Heart right ventricle (tissue), 16 donors: ENCODE results near the gene OR13A1. TPM values are rescaled to one million over a fixed set of nuclear protein-coding genes. Genes with fewer than 3 reads are reported as not detected.
"Not testable (repeated sequence)": the region's sequence is repeated elsewhere in the genome, so short reads cannot be mapped to it uniquely, and the experiment has no call there.

ENCODE experiments used
- ATAC-seq, 8 donors: fragments of 200-7000 bp; cut with Tn5 transposase; one replicate each; pipeline ENCODE4 v1.9.1; 2020; ENCODE audit warnings: mild to moderate bottlenecking in 8 of 8, moderate library complexity in 8 of 8, moderate number of reproducible peaks in 1 of 8
- DNase-seq, 2 donors: peaks; one replicate each; pipeline ENCODE4 v3.0.0-alpha.2; 2020
- H3K27ac ChIP-seq, 10 donors: fragments of 200-600 bp; sonication (generic) in 2 of 10; one replicate each; pipeline versions ENCODE4 v1.5.0 to v1.8.0; 2020 to 2022; ENCODE audit warnings: mild to moderate bottlenecking in 3 of 10
- H3K27me3 ChIP-seq, 7 donors: fragments of 200-600 bp; one replicate each; pipeline ENCODE4 v1.8.0; 2021 to 2022; ENCODE audit warnings: mild to moderate bottlenecking in 2 of 7
- H3K36me3 ChIP-seq, 9 donors: fragments of 200-600 bp; sonication (generic) in 1 of 9; one replicate each; pipeline versions ENCODE4 v1.5.0 to v1.8.0; 2020 to 2022; ENCODE audit warnings: mild to moderate bottlenecking in 2 of 9
- H3K4me1 ChIP-seq, 9 donors: fragments of 200-600 bp; sonication (generic) in 1 of 9; one replicate each; pipeline versions ENCODE4 v1.5.0 to v1.8.0; 2020 to 2022; ENCODE audit warnings: mild to moderate bottlenecking in 4 of 9
- H3K4me3 ChIP-seq, 10 donors: fragments of 200-600 bp; sonication (generic) in 2 of 10; one replicate each; pipeline versions ENCODE4 v1.5.0 to v1.8.0; 2020 to 2022; ENCODE audit warnings: mild to moderate bottlenecking in 7 of 10, moderate library complexity in 2 of 10
- H3K9me3 ChIP-seq, 11 donors: fragments of 200-600 bp in 10 of 11; sonication (generic) in 2 of 11; one replicate each; pipeline versions ENCODE4 v1.5.0 to v1.8.0; 2013 to 2022; ENCODE audit warnings: mild to moderate bottlenecking in 2 of 11, control low read depth in 1 of 11, moderate library complexity in 1 of 11
- CTCF ChIP-seq, 9 donors: fragments of 200-600 bp; sonication (generic) in 2 of 9; IDR thresholded peaks; one replicate each; pipeline versions ENCODE4 v1.5.0 to v1.8.0; 2021 to 2022; ENCODE audit warnings: antibody characterized with exemption in 9 of 9, mild to moderate bottlenecking in 5 of 9, moderate library complexity in 1 of 9
- WGBS, 2 donors: extraction: QIAGEN DNeasy Blood & Tissue Kit; methylation state at CpG; one replicate each; pipeline ENCODE4 v1.1.7; 2013; ENCODE audit warnings: inconsistent platforms in 1 of 2; 5-methylcytosine and 5-hydroxymethylcytosine counted together
- intact Hi-C, 10 donors: fragments of 100-400 bp; cut with DNase I; formaldehyde crosslinking; loops; one replicate each; pipeline versions ENCODE4 v1.11.1 to v1.14.2; 2022
- polyA plus RNA-seq, 2 donors: library from polyadenylated mRNA; stranded (reverse); fragments of 200-250 nt; gene quantifications; one replicate each; pipeline ENCODE4 v1.2.3, GENCODE V29; 2013
- total RNA-seq, 10 donors: library from RNA; stranded (reverse); fragmentation: NEBNext Ultra II Directional in 3 of 10; extraction: Animal tissue kit (Norgen Biotek cat#: 25700) in 3 of 10; gene quantifications; one replicate each; pipeline versions ENCODE4 v1.2.1 to v1.2.4, GENCODE V29; 2021 to 2023
- donor health status: Arrhythmogenic right ventricular cardiomyopathy.
- donor health status: ischemic (EF 13 %, LVEDD 7.1; RV severe dilation, severe dysfunction).
- donor health status: healthy with polysubstance abuse.
- donor health status: DM: no; HTN: yes; CAD: no.
- donor health status: DM: no; HTN: no; CAD: no.
- donor health status: ischemic (EF 25% LVEDD 6.9; RV normal size, moderate dysfunction).
- donor health status: ischemic (EF 25% LVEDD 5.7; RV mildly dilated, moderate dysfunction).
- donor health status: healthy.
- donor health status: DM: yes; HTN: yes; CAD: no.
- donor health status: Ischemic cardiomyopathy.
- donor health status: ischemic (EF 35%, LVEDD 5.7; RV mildly dilated, moderate dysfunction).
- donor health status: nonischemic (EF 11% LVEDD 7.7; RV severe dilation, severe dysfunction).
- donor health status: DM: yes; HTN: yes; CAD: no.
- donor health status: PGD.
- donor health status: ischemic (EF 29% LVEDD 5.4; RV normal size, mild dysfunction).
- donor health status: nonischemic (EF 23%, LVEDD 6.1; RV moderate dilation, normal function).

The OR13A1 gene
- total and polyA plus RNA-seq, 12 donors, result 0.04 to 0.12 TPM; not detected in 10

- no peak for TF ChIP-seq CTCF (IDR thresholded peaks at IDR 0.05)
- H3K27ac ChIP-seq, result peak overlapping the region in 1 of 10 donors; percentile 34
- ATAC-seq (no peak), DNase-seq (no peak)
- no peak overlapping the region for H3K4me3 ChIP-seq
- H3K36me3 ChIP-seq, result no peaks in the 10 kb centered on the region
- 86 to 88% methylated on average over 1 of the region's 1 CpG for WGBS, 2 donors
- intact Hi-C loops, result no loop called here
- peaks cover 0 to 5% (median 0%) of the 10 kb centered on the region in 11 donors for H3K9me3 ChIP-seq
- peaks cover 0 to 7% (median 0%) of the 10 kb centered on the region in 7 donors for H3K27me3 ChIP-seq
- H3K4me1 ChIP-seq, result peaks cover 0 to 8% (median 0%) of the 10 kb centered on the region in 9 donors
Observed at GRCh38 chr10:45353186-45353585, 37.8 kb upstream of the OR13A1 start.

- H3K27me3 ChIP-seq, DNase-seq, H3K4me1 ChIP-seq, ATAC-seq, H3K4me3 ChIP-seq, intact Hi-C loops, H3K27ac ChIP-seq, H3K36me3 ChIP-seq: not testable (repeated sequence)
- WGBS, 2 donors, result 90 to 95% methylated on average over 26 to 31 of the region's 31 CpGs
- peaks cover 0 to 15% (median 0%) of the 10 kb centered on the region in 11 donors for H3K9me3 ChIP-seq
Observed at GRCh38 chr10:45348196-45348765, 32.9 kb upstream of the OR13A1 start.

GRCh38 chr10:45347464-45347863 is 32.1 kb upstream of the OR13A1 start:
- DNase-seq, ATAC-seq, H3K4me1 ChIP-seq, H3K27me3 ChIP-seq, H3K36me3 ChIP-seq, H3K4me3 ChIP-seq, intact Hi-C loops, H3K27ac ChIP-seq: not testable (repeated sequence)
- 94 to 95% methylated on average over 20 of the region's 20 CpGs for whole genome bisulfite sequencing, 2 donors
- H3K9me3 ChIP-seq, result peaks cover 0 to 15% (median 0%) of the 10 kb centered on the region in 11 donors

GRCh38 chr10:45346652-45347335 is 31.4 kb upstream of the OR13A1 start:
- intact Hi-C loops, H3K4me3 ChIP-seq, DNase-seq, H3K4me1 ChIP-seq, H3K27me3 ChIP-seq, ATAC-seq, H3K36me3 ChIP-seq, H3K27ac ChIP-seq: not testable (repeated sequence)
- peaks cover 0 to 15% (median 0%) of the 10 kb centered on the region in 11 donors for H3K9me3 ChIP-seq
- 87 to 90% methylated on average over 20 to 24 of the region's 24 CpGs for WGBS, 2 donors

- H3K36me3 ChIP-seq, H3K27me3 ChIP-seq, H3K4me1 ChIP-seq, DNase-seq, H3K27ac ChIP-seq, ATAC-seq, intact Hi-C loops, H3K4me3 ChIP-seq: not testable (repeated sequence)
- peaks cover 0 to 11% (median 0%) of the 10 kb centered on the region in 11 donors for H3K9me3 ChIP-seq
- 59 to 72% methylated on average over 4 of the region's 4 CpGs for WGBS, 2 donors
Observed at GRCh38 chr10:45340420-45340819, 25.0 kb upstream of the OR13A1 start.

- H3K36me3 ChIP-seq, result no peaks in the 10 kb centered on the region
- peaks cover 0 to 11% (median 0%) of the 10 kb centered on the region in 11 donors for H3K9me3 ChIP-seq
- no peaks in the 10 kb centered on the region for H3K4me1 ChIP-seq
- no peak overlapping the region for H3K4me3 ChIP-seq
- DNase-seq, result no peak
- ATAC-seq, result no peak
- intact Hi-C loops, result no loop called here
- H3K27me3 ChIP-seq, result peaks cover 0 to under 1% (median 0%) of the 10 kb centered on the region in 7 donors
- H3K27ac ChIP-seq, result no peak overlapping the region
- no peak for TF ChIP-seq CTCF (IDR thresholded peaks at IDR 0.05)
- 96 to 97% methylated on average over 1 of the region's 1 CpG for WGBS, 2 donors
Observed at GRCh38 chr10:45339894-45340293, 24.5 kb upstream of the OR13A1 start.

GRCh38 chr10:45331824-45332223 is 16.4 kb upstream of the OR13A1 start:
- H3K36me3 ChIP-seq, DNase-seq, intact Hi-C loops, H3K4me1 ChIP-seq, ATAC-seq, H3K4me3 ChIP-seq, H3K27ac ChIP-seq: not testable (repeated sequence)
- H3K27me3 ChIP-seq, result peaks cover 0 to 26% (median 10%) of the 10 kb centered on the region in 7 donors
- H3K9me3 ChIP-seq, result peaks cover 0 to 19% (median 3%) of the 10 kb centered on the region in 11 donors
- WGBS, 2 donors, result 94 to 95% methylated on average over 3 of the region's 3 CpGs

- H3K27ac ChIP-seq, DNase-seq, intact Hi-C loops, H3K4me3 ChIP-seq, ATAC-seq, H3K27me3 ChIP-seq, H3K4me1 ChIP-seq, H3K36me3 ChIP-seq: not testable (repeated sequence)
- WGBS, 2 donors, result 83 to 96% methylated on average over 1 of the region's 1 CpG
- peaks cover 0 to 28% (median 0%) of the 10 kb centered on the region in 11 donors for H3K9me3 ChIP-seq
Observed at GRCh38 chr10:45326864-45327263, 11.5 kb upstream of the OR13A1 start.
